Hepatocyte (in vitro differentiated cells): ENCODE measurements around the gene MEIS2. TPM values are rescaled to one million over a fixed set of nuclear protein-coding genes. Genes with fewer than 3 reads are reported as not detected.

Source experiments
- DNase-seq: peaks from one replicate; pipeline ENCODE4 v3.0.0-alpha.2; 2016; ENCODE audit warnings: low spot score
- H2AFZ ChIP-seq: fragments of 200-600 bp; sonication (generic); 2 replicates; pipeline ENCODE4 v1.6.0; 2016; ENCODE audit warnings: antibody characterized with exemption, mild to moderate bottlenecking
- H3K27ac ChIP-seq: fragments of 200-600 bp; sonication (generic); 2 replicates; pipeline ENCODE4 v1.5.1; 2016; ENCODE audit warnings: mild to moderate bottlenecking
- H3K27me3 ChIP-seq: fragments of 200-600 bp; sonication (generic); 2 replicates; pipeline ENCODE4 v1.6.1; 2016
- H3K36me3 ChIP-seq: fragments of 200-600 bp; sonication (generic); replicated peaks from 2 replicates; pipeline ENCODE4 v1.5.1; 2016; ENCODE audit warnings: low read depth; ENCODE audit not compliant: insufficient read depth
- H3K4me1 ChIP-seq: fragments of 200-600 bp; sonication (generic); 2 replicates; pipeline ENCODE4 v1.5.1; 2016; ENCODE audit warnings: mild to moderate bottlenecking, moderate library complexity; ENCODE audit not compliant: insufficient read depth
- H3K4me2 ChIP-seq: fragments of 200-600 bp; sonication (generic); 2 replicates; pipeline ENCODE4 v1.6.0; 2016
- H3K4me3 ChIP-seq: fragments of 200-600 bp; sonication (generic); 2 replicates; pipeline ENCODE4 v1.5.1; 2016; ENCODE audit warnings: mild to moderate bottlenecking
- H3K79me2 ChIP-seq: fragments of 200-600 bp; sonication (generic); 2 replicates; pipeline ENCODE4 v1.6.0; 2017; ENCODE audit warnings: mild to moderate bottlenecking
- H3K9me2 ChIP-seq: fragments of 200-600 bp; sonication (generic); replicated peaks from 2 replicates; pipeline ENCODE4 v1.6.0; 2017; ENCODE audit warnings: mild to moderate bottlenecking; ENCODE audit not compliant: insufficient read depth
- H3K9me3 ChIP-seq: fragments of 200-600 bp; sonication (generic); 2 replicates; pipeline ENCODE4 v1.5.1; 2016; ENCODE audit warnings: low read depth, mild to moderate bottlenecking
- H4K20me1 ChIP-seq: fragments of 200-600 bp; sonication (generic); 2 replicates; pipeline ENCODE4 v1.6.0; 2016; ENCODE audit warnings: mild to moderate bottlenecking; ENCODE audit not compliant: insufficient read depth, poor library complexity, severe bottlenecking
- CTCF ChIP-seq: fragments of 200-600 bp; sonication (generic); IDR thresholded peaks from 2 replicates; pipeline ENCODE4 v1.5.1; 2016; ENCODE audit warnings: antibody characterized with exemption, mild to moderate bottlenecking; ENCODE audit not compliant: poor library complexity
- EZH2 ChIP-seq: fragments of 200-600 bp; sonication (generic); IDR thresholded peaks from 2 replicates; pipeline ENCODE4 v1.6.1; 2016; ENCODE audit warnings: antibody characterized with exemption, mild to moderate bottlenecking, borderline replicate concordance
- EZH2phosphoT487 ChIP-seq: fragments of 200-600 bp; sonication (generic); IDR thresholded peaks from one replicate; pipeline ENCODE4 v1.6.1; 2018; ENCODE audit warnings: antibody characterized with exemption, mild to moderate bottlenecking, low read depth, moderate library complexity; ENCODE audit not compliant: unreplicated experiment, severe bottlenecking
- WGBS: methylation state at CpG from one replicate; pipeline ENCODE4 v1.1.6; 2016; ENCODE audit warnings: low lambda C conversion rate; ENCODE audit errors: missing lambda C conversion rate; 5-methylcytosine and 5-hydroxymethylcytosine counted together
- polyA plus RNA-seq: library from polyadenylated mRNA; unstranded; fragments of >200 nt; fragmentation: Nextera tagmentation; extraction: Ambion mirVana; gene quantifications from 2 replicates; pipeline ENCODE4 v1.2.1, GENCODE V29; 2016
- total RNA-seq: library from RNA; depleted of rRNA; stranded (reverse); fragments of >200 nt; gene quantifications from 2 replicates; pipeline ENCODE4 v1.2.3, GENCODE V29; 2014

MEIS2 gene
- total and polyA plus RNA-seq, 2 experiments from 2014 or later, result 20.6 to 33.5 TPM

- H3K9me2 ChIP-seq, result no peaks in the 10 kb centered on the region
- no peaks in the 10 kb centered on the region for H3K4me1 ChIP-seq
- H3K9me3 ChIP-seq, result no peaks in the 10 kb centered on the region
- peak; percentile 44 for DNase-seq
- no peaks in the 10 kb centered on the region for H3K36me3 ChIP-seq
- H3K4me3 ChIP-seq, result no peak overlapping the region
- H4K20me1 ChIP-seq, result no peaks in the 10 kb centered on the region
- peaks cover 3% of the 10 kb centered on the region for H3K27me3 ChIP-seq
- no peak overlapping the region for H2AFZ ChIP-seq
- WGBS, result 35% methylated on average over 3 of the region's 3 CpGs
- no peak for TF ChIP-seq EZH2
- TF ChIP-seq EZH2phosphoT487, result no peak
- TF ChIP-seq CTCF, result peak; percentile 71
- no peak overlapping the region for H3K27ac ChIP-seq
- H3K4me2 ChIP-seq, result no peak overlapping the region
- no peaks in the 10 kb centered on the region for H3K79me2 ChIP-seq
Measured at GRCh38 chr15:37134699-37135131, 34.4 kb upstream of the MEIS2 start.

GRCh38 chr15:37134244-37134643, 33.9 kb upstream of the MEIS2 start:
- Histone ChIP-seq H3K4me1 (no peaks in the 10 kb centered on the region), H3K4me3 (no peak overlapping the region), H3K79me2 (no peaks in the 10 kb centered on the region), H3K27ac (no peak overlapping the region), H3K27me3 (peaks cover 3% of the 10 kb centered on the region), H3K9me2 (no peaks in the 10 kb centered on the region), H3K4me2 (no peak overlapping the region), H4K20me1 (no peaks in the 10 kb centered on the region), H2AFZ (no peak overlapping the region), H3K36me3 (no peaks in the 10 kb centered on the region), H3K9me3 (no peaks in the 10 kb centered on the region)
- TF ChIP-seq EZH2phosphoT487 (no peak), EZH2 (no peak), CTCF (no peak)
- WGBS, result 72% methylated on average over 1 of the region's 1 CpG
- DNase-seq, result no peak

- Histone ChIP-seq H3K9me2 (no peaks in the 10 kb centered on the region), H3K36me3 (no peaks in the 10 kb centered on the region), H3K27me3 (peaks cover 3% of the 10 kb centered on the region), H3K27ac (no peak overlapping the region), H3K4me2 (no peak overlapping the region), H3K4me3 (no peak overlapping the region), H4K20me1 (no peaks in the 10 kb centered on the region), H3K79me2 (no peaks in the 10 kb centered on the region), H2AFZ (no peak overlapping the region), H3K9me3 (no peaks in the 10 kb centered on the region), H3K4me1 (no peaks in the 10 kb centered on the region)
- TF ChIP-seq CTCF (peak; percentile 53), EZH2phosphoT487 (no peak)
- no peak for DNase-seq
- WGBS, result 0% methylated on average over 1 of the region's 1 CpG
Measured at GRCh38 chr15:37133602-37134001, 33.3 kb upstream of the MEIS2 start.
